SK-N-MC (cell line): ENCODE measurements around the gene CRYGN.

ENCODE experiments used
- DNase-seq: peaks from one replicate; pipeline ENCODE4 v3.0.0-alpha.2; 2011; ENCODE audit warnings: low read depth, low spot score
- H3K27ac ChIP-seq: fragments of 200-600 bp; sonication (generic); 2 replicates; pipeline ENCODE4 v1.5.1; 2016; ENCODE audit warnings: mixed run types
- H3K36me3 ChIP-seq: fragments of 200-600 bp; sonication (generic); 2 replicates; pipeline ENCODE4 v1.6.1; 2017; ENCODE audit warnings: antibody characterized with exemption, low read length, mixed read lengths; ENCODE audit not compliant: insufficient read depth
- H3K4me3 ChIP-seq: fragments of 200-600 bp; sonication (generic); 2 replicates; pipeline ENCODE4 v1.5.1; 2016
- H3K9ac ChIP-seq: fragments of 200-600 bp; sonication (generic); 2 replicates; pipeline ENCODE4 v1.8.0; 2017; ENCODE audit warnings: mixed run types, mixed read lengths; ENCODE audit not compliant: insufficient read length
- H3K9me3 ChIP-seq: fragments of 200-600 bp; sonication (generic); 2 replicates; pipeline ENCODE4 v1.6.1; 2017; ENCODE audit warnings: low read depth, mild to moderate bottlenecking, antibody characterized with exemption, low read length, moderate library complexity, mixed read lengths
- EZH2 ChIP-seq: fragments of 200-600 bp; sonication (generic); IDR thresholded peaks from one replicate; pipeline ENCODE4 v1.6.1; 2017; ENCODE audit warnings: antibody characterized with exemption
- FOXP2 ChIP-seq: optimal IDR thresholded peaks from 2 replicates; pipeline ENCODE3; 2011; ENCODE audit warnings: mild to moderate bottlenecking, moderate library complexity; ENCODE audit not compliant: insufficient read depth; ENCODE audit errors: extremely low read length, control extremely low read depth
- POLR2AphosphoS5 ChIP-seq: IDR thresholded peaks from 2 replicates; pipeline ENCODE4 v1.6.1; 2012; ENCODE audit warnings: mild to moderate bottlenecking, low read depth, low read length, borderline replicate concordance

The CRYGN gene

DNA sequence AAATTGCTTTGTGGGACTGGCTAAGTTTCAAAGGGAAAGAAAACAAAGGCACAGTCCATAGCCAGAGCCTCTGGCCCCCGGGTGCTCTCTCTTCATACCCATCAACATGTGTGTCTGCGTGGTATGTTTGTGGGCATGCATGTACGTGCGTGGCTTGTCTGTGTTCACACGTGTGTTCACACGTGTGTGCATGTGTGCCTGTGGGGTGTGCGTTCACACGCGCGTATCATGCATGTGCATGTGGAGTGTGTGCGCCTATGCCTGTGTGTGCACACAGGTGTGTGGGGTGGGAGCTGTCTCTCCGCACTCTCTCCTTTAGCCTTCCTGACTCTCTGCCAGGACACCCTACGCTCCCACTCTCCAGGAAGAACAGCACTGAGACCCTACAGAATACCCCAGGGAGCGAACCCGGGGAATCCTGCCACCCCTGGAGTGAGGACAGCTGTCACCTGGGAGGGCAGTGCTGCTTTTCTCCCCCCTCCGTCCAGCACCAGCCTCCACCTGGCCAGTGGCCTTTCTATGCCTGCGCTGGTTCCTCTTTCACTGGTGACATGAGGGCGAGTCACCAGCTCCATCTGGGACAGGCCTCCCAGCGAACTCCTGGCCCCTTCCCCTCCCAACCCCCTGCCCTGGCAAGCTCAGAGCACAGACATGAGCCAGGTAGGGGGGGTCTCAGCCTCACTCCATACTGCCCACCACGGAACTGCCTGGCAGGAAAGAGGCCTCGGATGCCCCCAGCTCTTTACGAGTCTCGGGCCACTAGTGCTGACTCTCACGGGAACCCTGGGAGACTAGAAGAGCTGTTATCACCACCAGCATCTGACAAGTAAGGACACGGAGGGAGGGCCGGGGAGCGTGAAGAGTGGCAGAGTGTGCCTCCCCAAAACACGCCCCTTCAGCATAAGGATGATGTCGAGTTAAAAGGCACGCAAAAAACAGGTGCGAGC is 46.6 kb downstream of the CRYGN start:
- Histone ChIP-seq H3K9ac (no peak overlapping the region), H3K9me3 (no peaks in the 10 kb centered on the region), H3K4me3 (no peak overlapping the region), H3K27ac (no peak overlapping the region), H3K36me3 (no peaks in the 10 kb centered on the region; the same call in 1 of the 2 replicates)
- TF ChIP-seq POLR2AphosphoS5 = no peak
- no peak for TF ChIP-seq FOXP2
- no peak for TF ChIP-seq EZH2
- no peak for DNase-seq

DNA sequence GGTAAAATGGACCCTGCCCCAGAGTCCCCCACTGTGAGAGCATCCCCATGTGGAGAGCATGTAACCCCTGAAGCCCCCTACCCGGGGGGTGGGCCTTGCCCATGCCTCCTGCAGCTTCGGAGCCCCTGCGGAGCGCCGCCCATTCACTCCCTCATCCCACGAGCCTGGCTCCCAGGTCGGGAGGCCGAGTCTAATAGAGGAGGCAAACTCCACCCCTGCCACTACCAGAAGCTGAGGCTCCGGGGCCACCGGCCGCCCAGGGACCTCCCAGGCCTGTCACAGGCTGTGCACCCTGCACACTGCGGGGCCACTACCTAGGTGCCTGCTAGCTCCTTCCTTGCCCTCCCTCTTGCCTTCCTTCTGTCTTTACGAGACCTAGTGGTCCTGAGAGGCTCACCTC is 47.5 kb downstream of the CRYGN start:
- TF ChIP-seq FOXP2 (no peak), EZH2 (no peak), POLR2AphosphoS5 (no peak)
- Histone ChIP-seq H3K9me3 (no peaks in the 10 kb centered on the region), H3K9ac (no peak overlapping the region), H3K4me3 (no peak overlapping the region), H3K27ac (no peak overlapping the region), H3K36me3 (no peaks in the 10 kb centered on the region)
- no peak for DNase-seq

DNA sequence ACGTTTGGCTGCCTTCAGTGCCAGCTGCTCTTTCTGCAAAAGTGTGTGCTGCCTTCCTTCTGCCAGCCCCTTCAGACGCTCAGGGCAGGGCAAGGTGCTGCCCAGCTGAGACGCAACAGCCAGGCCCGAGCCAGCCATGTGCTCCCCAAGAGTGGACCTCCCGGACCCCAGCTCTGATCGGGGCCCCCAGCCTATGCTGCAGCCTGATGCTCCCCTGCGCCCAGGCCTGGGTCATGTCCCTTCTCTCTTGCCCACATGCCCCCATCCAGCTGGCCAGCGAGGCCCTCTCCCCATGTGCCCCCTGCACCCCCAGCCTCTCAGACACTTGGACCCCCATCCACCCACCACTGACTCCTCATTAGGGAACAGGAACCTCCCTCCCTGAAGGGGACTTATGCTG is 47.9 kb downstream of the CRYGN start:
- no peak overlapping the region for H3K27ac ChIP-seq
- H3K9ac ChIP-seq = no peak overlapping the region
- DNase-seq = no peak
- H3K9me3 ChIP-seq = no peaks in the 10 kb centered on the region
- H3K36me3 ChIP-seq = no peaks in the 10 kb centered on the region
- no peak overlapping the region for H3K4me3 ChIP-seq
- no peak for TF ChIP-seq EZH2
- no peak for TF ChIP-seq POLR2AphosphoS5
- no peak for TF ChIP-seq FOXP2

DNA sequence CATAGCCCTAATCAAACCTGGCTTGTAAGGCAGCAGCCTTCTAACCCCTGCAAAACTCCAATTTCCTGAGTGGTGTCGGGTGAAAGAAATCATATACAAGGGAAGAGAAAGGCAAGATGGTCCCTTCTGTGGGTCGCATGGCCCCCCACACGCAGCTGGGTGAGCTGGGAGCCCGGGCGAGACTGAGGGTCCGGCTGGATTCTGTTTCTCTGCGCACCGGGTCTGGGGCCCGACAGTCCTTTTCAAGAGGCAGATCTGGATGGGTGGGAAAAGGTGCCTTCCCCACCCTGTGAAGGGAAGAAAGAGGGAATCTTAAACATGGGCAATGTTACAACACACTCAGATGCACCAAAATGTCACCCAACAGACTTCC is 48.6 kb downstream of the CRYGN start:
- no peak overlapping the region for H3K9ac ChIP-seq
- DNase-seq = no peak
- H3K36me3 ChIP-seq = no peaks in the 10 kb centered on the region
- no peak for TF ChIP-seq FOXP2
- TF ChIP-seq POLR2AphosphoS5 = no peak
- TF ChIP-seq EZH2 = no peak
- no peak overlapping the region for H3K4me3 ChIP-seq
- H3K27ac ChIP-seq = no peak overlapping the region
- H3K9me3 ChIP-seq = no peaks in the 10 kb centered on the region

DNA sequence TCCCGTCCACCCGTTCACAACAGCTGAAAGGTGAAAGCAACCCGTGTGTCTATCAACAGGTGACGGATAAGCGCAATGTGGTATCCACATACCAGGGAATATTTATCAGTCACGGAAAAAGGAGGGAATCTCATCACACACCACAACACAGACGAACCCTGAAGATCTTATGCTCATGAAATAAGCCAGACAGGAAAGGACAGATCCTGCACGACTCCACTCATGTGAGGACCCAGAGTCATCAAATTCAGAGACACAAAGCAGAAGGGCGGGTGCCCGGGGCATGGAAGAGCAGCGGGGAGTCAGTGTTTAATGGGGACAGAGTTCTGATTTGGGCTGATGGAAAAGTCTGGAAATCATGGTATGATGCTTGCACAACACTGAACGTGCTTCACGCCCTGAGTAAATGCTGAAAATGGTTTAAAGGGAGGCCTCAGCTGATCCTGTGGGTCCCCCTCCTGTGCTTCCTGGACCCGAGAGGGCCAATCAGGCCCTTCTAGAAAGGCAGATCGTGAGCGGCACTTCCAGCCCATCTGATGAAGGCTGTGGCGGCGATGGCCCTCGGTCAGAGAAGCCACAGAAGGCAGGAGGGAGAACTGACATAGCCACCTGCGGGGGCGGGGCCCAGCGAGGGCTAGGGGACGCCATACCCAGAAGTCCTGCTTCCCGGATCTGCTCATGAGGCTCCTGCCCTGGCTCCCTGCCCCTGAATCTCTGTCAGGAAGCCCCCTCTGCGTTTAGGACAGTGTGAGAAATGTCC is 49.2 kb downstream of the CRYGN start:
- Histone ChIP-seq H3K4me3 (no peak overlapping the region), H3K36me3 (no peaks in the 10 kb centered on the region), H3K27ac (no peak overlapping the region), H3K9ac (no peak overlapping the region), H3K9me3 (no peaks in the 10 kb centered on the region)
- no peak for DNase-seq
- no peak for TF ChIP-seq FOXP2
- TF ChIP-seq EZH2 = no peak
- TF ChIP-seq POLR2AphosphoS5 = no peak

DNA sequence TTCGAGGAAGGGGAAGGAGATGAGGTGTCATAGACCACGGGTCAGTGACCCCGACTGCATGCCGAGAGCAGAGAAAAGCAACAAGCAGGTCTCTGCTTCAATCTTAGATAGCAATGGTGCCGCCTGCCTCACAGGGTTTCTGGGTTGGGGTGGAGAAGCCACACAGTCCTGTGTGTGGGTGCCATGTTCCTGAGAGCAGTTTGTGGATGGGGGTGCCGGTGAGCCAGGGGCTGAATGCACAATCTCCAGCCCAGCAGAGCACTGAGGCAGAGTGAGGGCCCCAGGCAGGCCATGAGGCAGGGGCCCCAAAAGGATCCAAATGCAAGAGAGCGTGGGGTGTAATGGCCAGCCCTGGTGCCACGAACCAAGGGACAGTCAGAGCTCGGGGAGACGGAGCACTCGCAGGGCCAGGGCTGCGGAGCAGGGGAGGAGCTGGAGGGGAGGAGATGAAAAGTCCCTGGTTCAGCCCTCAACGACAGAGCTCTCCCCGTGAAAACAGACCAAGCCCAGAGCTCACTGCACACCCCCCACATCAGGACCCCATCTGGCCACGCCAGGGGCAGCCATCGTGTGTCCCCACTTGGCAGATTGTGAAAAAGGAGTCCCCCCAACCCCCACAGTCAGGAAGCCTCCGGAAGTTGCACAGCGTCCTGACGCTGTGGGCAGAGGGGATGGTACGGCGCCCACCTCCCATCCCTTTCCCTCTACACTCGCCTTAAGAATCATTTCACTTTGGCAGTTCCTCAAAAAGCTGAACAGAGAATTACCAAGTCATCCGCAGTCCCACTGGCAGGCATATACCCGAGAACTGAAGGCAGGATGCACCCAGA is 50.0 kb downstream of the CRYGN start:
- H3K36me3 ChIP-seq = no peaks in the 10 kb centered on the region
- TF ChIP-seq EZH2 = no peak
- no peak for TF ChIP-seq FOXP2
- no peak for TF ChIP-seq POLR2AphosphoS5
- DNase-seq = no peak

DNA sequence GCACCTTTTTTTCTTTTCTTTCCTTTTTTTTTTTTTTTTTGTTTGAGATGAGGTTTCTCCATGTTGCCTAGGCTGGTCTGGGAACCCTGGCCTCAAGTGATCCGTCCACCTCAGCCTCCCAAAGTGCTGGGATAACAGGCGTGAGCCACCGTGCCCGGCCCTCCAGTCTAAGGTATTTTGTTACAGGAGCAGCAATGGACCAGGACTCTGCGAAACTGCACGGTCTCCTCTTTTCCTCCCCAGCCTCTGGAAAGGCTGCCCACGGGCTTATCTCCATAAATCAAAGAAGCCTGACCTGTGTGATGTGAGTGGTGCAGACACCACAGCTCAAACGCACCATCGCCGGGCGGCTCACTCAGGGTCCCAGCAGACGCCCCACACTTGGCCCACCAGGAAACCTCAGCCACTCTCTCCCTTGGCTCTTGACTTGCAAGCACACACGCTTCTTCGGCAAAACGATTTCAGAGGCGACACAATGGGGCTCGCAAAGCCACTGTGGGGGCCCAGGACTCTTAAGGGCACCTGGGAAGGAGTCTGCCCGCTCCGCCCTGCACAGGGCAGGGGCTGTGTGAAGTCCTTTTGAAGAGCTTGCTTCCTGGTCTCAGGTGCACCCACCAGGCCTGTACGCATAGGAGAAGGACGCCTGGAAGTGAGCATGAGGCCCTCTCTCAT is 50.7 kb downstream of the CRYGN start:
- no peak overlapping the region for H3K4me3 ChIP-seq
- no peaks in the 10 kb centered on the region for H3K36me3 ChIP-seq
- DNase-seq = no peak
- H3K9me3 ChIP-seq = no peaks in the 10 kb centered on the region
- H3K9ac ChIP-seq = no peak overlapping the region
- no peak for TF ChIP-seq POLR2AphosphoS5
- H3K27ac ChIP-seq = no peak overlapping the region

More for the DNA sequence above, 50.0 kb downstream of the CRYGN start:
- Histone ChIP-seq H3K9me3 (no peaks in the 10 kb centered on the region), H3K9ac (no peak overlapping the region), H3K4me3 (no peak overlapping the region), H3K27ac (no peak overlapping the region)
